Measurements from ENCODE around the gene TTLL12. TPM values are rescaled to one million over a fixed set of nuclear protein-coding genes. Genes with fewer than 3 reads are reported as not detected.

TTLL12 gene
- total RNA-seq, 1 experiment from 2014 or later, result 46.4 TPM

- Histone ChIP-seq H3K9me3 (no peaks in the 10 kb centered on the region), H3K4me1 (no peaks in the 10 kb centered on the region), H3K36me3 (ENCODE audit: control insufficient read depth, insufficient read depth, low read length) (no peaks in the 10 kb centered on the region), H3K4me3 (ENCODE audit: low read depth, low read length) (no peak overlapping the region), H3K27me3 (replicated peaks; ENCODE audit: control insufficient read depth, insufficient read depth, low read length) (no peaks in the 10 kb centered on the region)
- no peaks in the 10 kb centered on the region for H3K27me3 Mint-ChIP-seq (ENCODE audit: insufficient read depth, unreplicated experiment)
- no peaks in the 10 kb centered on the region for H3K4me1 Mint-ChIP-seq (ENCODE audit: low read depth, unreplicated experiment)
- H3K4me3 Mint-ChIP-seq (ENCODE audit: unreplicated experiment), result no peak overlapping the region
- peaks cover 21% of the 10 kb centered on the region for H3K36me3 Mint-ChIP-seq (ENCODE audit: insufficient read depth, unreplicated experiment)
- no peak for TF ChIP-seq CTCF (IDR thresholded peaks at IDR 0.05; ENCODE audit: insufficient read depth in 1 of 2, low read depth in 1 of 2, low read length in 1 of 2, severe bottlenecking in 1 of 2, unreplicated experiment in 1 of 2)
- intact Hi-C loops (cut with micrococcal nuclease; ENCODE audit: unreplicated experiment), result no loop called here
- BruUV-seq (replicated peaks), result no TSS peak
- H3K27ac Mint-ChIP-seq (ENCODE audit: unreplicated experiment), result no peak overlapping the region
- ChIA-PET POLR2A (no interaction called here), CTCF (no interaction called here)
- no peak for DNase-seq
- H3K9me3 Mint-ChIP-seq (ENCODE audit: unreplicated experiment), result no peaks in the 10 kb centered on the region
Observed at GRCh38 chr22:43166132-43166930, 20.6 kb downstream of the TTLL12 start.

- Mint-ChIP-seq H3K4me3 (ENCODE audit: unreplicated experiment) (no peak overlapping the region), H3K27me3 (ENCODE audit: insufficient read depth, unreplicated experiment) (no peaks in the 10 kb centered on the region), H3K36me3 (ENCODE audit: insufficient read depth, unreplicated experiment) (peaks cover 21% of the 10 kb centered on the region), H3K27ac (ENCODE audit: unreplicated experiment) (no peak overlapping the region), H3K4me1 (ENCODE audit: low read depth, unreplicated experiment) (no peaks in the 10 kb centered on the region), H3K9me3 (ENCODE audit: unreplicated experiment) (no peaks in the 10 kb centered on the region)
- Histone ChIP-seq H3K36me3 (ENCODE audit: control insufficient read depth, insufficient read depth, low read length) (no peaks in the 10 kb centered on the region), H3K9me3 (no peaks in the 10 kb centered on the region), H3K27me3 (replicated peaks; ENCODE audit: control insufficient read depth, insufficient read depth, low read length) (no peaks in the 10 kb centered on the region), H3K4me1 (no peaks in the 10 kb centered on the region), H3K4me3 (ENCODE audit: low read depth, low read length) (no peak overlapping the region)
- TF ChIP-seq CTCF (IDR thresholded peaks at IDR 0.05; ENCODE audit: insufficient read depth in 1 of 2, low read depth in 1 of 2, low read length in 1 of 2, severe bottlenecking in 1 of 2, unreplicated experiment in 1 of 2), result no peak
- ChIA-PET POLR2A (no interaction called here), CTCF (no interaction called here)
- DNase-seq, result no peak
- intact Hi-C loops (cut with micrococcal nuclease; ENCODE audit: unreplicated experiment), result no loop called here
- BruUV-seq (replicated peaks), result no TSS peak
Observed at GRCh38 chr22:43164636-43165035, 22.3 kb downstream of the TTLL12 start.

GRCh38 chr22:43163241-43163795, 23.6 kb downstream of the TTLL12 start:
- H3K9me3 Mint-ChIP-seq (ENCODE audit: unreplicated experiment), result no peaks in the 10 kb centered on the region
- no peak overlapping the region for H3K4me3 Mint-ChIP-seq (ENCODE audit: unreplicated experiment)
- no peaks in the 10 kb centered on the region for H3K36me3 ChIP-seq (ENCODE audit: control insufficient read depth, insufficient read depth, low read length)
- CTCF ChIA-PET, result interaction anchor here (0.7 kb wide), 1 partner anchor 68 kb away, joined by 3 read pairs; no protein-coding TSS in a partner anchor
- no peaks in the 10 kb centered on the region for H3K27me3 Mint-ChIP-seq (ENCODE audit: insufficient read depth, unreplicated experiment)
- H3K4me1 ChIP-seq, result no peaks in the 10 kb centered on the region
- H3K4me3 ChIP-seq (ENCODE audit: low read depth, low read length), result no peak overlapping the region
- H3K27ac Mint-ChIP-seq (ENCODE audit: unreplicated experiment), result no peak overlapping the region
- H3K36me3 Mint-ChIP-seq (ENCODE audit: insufficient read depth, unreplicated experiment), result peaks cover 15% of the 10 kb centered on the region
- BruUV-seq (replicated peaks), result no TSS peak
- H3K9me3 ChIP-seq, result no peaks in the 10 kb centered on the region
- POLR2A ChIA-PET, result no interaction called here
- no peak for TF ChIP-seq CTCF (IDR thresholded peaks at IDR 0.05; ENCODE audit: insufficient read depth in 1 of 2, low read depth in 1 of 2, low read length in 1 of 2, severe bottlenecking in 1 of 2, unreplicated experiment in 1 of 2)
- DNase-seq, result no peak
- no peaks in the 10 kb centered on the region for H3K4me1 Mint-ChIP-seq (ENCODE audit: low read depth, unreplicated experiment)
- H3K27me3 ChIP-seq (replicated peaks; ENCODE audit: control insufficient read depth, insufficient read depth, low read length), result no peaks in the 10 kb centered on the region
- intact Hi-C loops (cut with micrococcal nuclease; ENCODE audit: unreplicated experiment), result no loop called here
